ENCODE measurements around the gene SRBD1. TPM values are rescaled to one million over a fixed set of nuclear protein-coding genes. Genes with fewer than 3 reads are reported as not detected.

The SRBD1 gene
- total RNA-seq, 1 experiment from 2014 or later, result 22.8 TPM

GRCh38 chr2:45616658-45617411, 5.8 kb upstream of the SRBD1 start (continued):
- TF ChIP-seq ARID4B (CRISPR knock-in tag; IDR thresholded peaks at IDR 0.05; ENCODE audit: borderline replicate concordance), result no peak
- TF ChIP-seq, protein P1, sequence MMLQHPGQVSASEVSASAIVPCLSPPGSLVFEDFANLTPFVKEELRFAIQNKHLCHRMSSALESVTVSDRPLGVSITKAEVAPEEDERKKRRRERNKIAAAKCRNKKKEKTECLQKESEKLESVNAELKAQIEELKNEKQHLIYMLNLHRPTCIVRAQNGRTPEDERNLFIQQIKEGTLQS (CRISPR knock-in tag; conservative IDR thresholded peaks at IDR 0.05), result no peak

DNA sequence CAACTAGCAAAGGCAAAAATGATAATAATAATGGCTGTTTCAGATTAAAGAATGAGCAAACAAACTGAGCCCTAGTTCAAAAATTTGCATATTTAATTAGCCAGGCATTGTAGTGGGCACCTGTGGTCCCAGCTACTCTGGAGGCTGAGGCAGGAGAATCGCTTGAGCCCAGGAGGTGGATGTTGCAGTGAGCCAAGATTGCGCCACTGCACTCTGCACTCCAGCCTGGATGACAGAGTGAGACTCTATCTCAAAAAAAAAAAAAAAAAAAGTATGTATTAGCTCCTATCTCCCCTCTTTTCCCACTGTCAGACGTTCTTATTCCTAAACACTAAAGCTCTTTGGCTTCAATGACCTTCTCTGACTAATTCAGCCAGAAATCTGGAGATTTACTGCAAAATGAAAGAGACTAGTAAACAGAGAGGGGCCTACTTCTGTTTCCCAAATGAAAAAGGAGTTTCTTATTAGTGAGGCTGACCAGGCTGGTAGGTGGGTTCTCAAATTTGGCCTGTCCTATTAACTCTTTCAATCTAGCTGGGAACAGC, 3.9 kb upstream of the SRBD1 start:
- CTCF ChIA-PET, result no interaction called here
- Mint-ChIP-seq H3K9me3 (no peaks in the 10 kb centered on the region), H3K36me3 (no peaks in the 10 kb centered on the region), H3K27ac (no peak overlapping the region), H3K4me1 (peaks cover 19% of the 10 kb centered on the region), H3K27me3 (ENCODE audit: low read depth) (no peaks in the 10 kb centered on the region), H3K4me3 (no peak overlapping the region)
- TF ChIP-seq CBFB (CRISPR knock-in tag; IDR thresholded peaks at IDR 0.05; ENCODE audit: low read depth) (no peak), GRHL2 (CRISPR knock-in tag; IDR thresholded peaks at IDR 0.05; ENCODE audit: insufficient replicate concordance, severe bottlenecking) (no peak), SMAD4 (CRISPR knock-in tag; IDR thresholded peaks at IDR 0.05) (no peak), TP53 (CRISPR knock-in tag; IDR thresholded peaks at IDR 0.05) (no peak), FOXK1 (CRISPR knock-in tag; IDR thresholded peaks at IDR 0.05) (no peak)
- TF ChIP-seq, protein P2, sequence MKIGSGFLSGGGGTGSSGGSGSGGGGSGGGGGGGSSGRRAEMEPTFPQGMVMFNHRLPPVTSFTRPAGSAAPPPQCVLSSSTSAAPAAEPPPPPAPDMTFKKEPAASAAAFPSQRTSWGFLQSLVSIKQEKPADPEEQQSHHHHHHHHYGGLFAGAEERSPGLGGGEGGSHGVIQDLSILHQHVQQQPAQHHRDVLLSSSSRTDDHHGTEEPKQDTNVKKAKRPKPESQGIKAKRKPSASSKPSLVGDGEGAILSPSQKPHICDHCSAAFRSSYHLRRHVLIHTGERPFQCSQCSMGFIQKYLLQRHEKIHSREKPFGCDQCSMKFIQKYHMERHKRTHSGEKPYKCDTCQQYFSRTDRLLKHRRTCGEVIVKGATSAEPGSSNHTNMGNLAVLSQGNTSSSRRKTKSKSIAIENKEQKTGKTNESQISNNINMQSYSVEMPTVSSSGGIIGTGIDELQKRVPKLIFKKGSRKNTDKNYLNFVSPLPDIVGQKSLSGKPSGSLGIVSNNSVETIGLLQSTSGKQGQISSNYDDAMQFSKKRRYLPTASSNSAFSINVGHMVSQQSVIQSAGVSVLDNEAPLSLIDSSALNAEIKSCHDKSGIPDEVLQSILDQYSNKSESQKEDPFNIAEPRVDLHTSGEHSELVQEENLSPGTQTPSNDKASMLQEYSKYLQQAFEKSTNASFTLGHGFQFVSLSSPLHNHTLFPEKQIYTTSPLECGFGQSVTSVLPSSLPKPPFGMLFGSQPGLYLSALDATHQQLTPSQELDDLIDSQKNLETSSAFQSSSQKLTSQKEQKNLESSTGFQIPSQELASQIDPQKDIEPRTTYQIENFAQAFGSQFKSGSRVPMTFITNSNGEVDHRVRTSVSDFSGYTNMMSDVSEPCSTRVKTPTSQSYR (CRISPR knock-in tag; IDR thresholded peaks at IDR 0.05), result no peak
- DNase-seq (ENCODE audit: low spot score), result no peak
- no peak for ATAC-seq
- POLR2A ChIA-PET, result no interaction called here

GRCh38 chr2:45614330-45614729, 3.3 kb upstream of the SRBD1 start:
- no peak for DNase-seq (ENCODE audit: low spot score)
- H3K4me3 Mint-ChIP-seq, result no peak overlapping the region
- no peak for ATAC-seq
- peaks cover 23% of the 10 kb centered on the region for H3K4me1 Mint-ChIP-seq
- CTCF ChIA-PET, result no interaction called here
- H3K36me3 Mint-ChIP-seq, result no peaks in the 10 kb centered on the region
- POLR2A ChIA-PET, result no interaction called here
- no peak overlapping the region for H3K27ac Mint-ChIP-seq
- TF ChIP-seq MYBL2 (CRISPR knock-in tag; IDR thresholded peaks at IDR 0.05), result no peak
- no peak for TF ChIP-seq FOXK1 (CRISPR knock-in tag; IDR thresholded peaks at IDR 0.05)
- TF ChIP-seq, protein P3, sequence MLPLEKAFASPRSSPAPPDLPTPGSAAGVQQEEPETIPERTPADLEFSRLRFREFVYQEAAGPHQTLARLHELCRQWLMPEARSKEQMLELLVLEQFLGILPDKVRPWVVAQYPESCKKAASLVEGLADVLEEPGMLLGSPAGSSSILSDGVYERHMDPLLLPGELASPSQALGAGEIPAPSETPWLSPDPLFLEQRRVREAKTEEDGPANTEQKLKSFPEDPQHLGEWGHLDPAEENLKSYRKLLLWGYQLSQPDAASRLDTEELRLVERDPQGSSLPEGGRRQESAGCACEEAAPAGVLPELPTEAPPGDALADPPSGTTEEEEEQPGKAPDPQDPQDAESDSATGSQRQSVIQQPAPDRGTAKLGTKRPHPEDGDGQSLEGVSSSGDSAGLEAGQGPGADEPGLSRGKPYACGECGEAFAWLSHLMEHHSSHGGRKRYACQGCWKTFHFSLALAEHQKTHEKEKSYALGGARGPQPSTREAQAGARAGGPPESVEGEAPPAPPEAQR (CRISPR knock-in tag; IDR thresholded peaks at IDR 0.05), result no peak
- TF ChIP-seq KAT7 (CRISPR knock-in tag; IDR thresholded peaks at IDR 0.05; ENCODE audit: borderline replicate concordance), result no peak
- no peak for TF ChIP-seq MLX (CRISPR knock-in tag; IDR thresholded peaks at IDR 0.05)
- TF ChIP-seq NFATC4 (CRISPR knock-in tag; IDR thresholded peaks at IDR 0.05), result no peak
- TF ChIP-seq, protein P4, sequence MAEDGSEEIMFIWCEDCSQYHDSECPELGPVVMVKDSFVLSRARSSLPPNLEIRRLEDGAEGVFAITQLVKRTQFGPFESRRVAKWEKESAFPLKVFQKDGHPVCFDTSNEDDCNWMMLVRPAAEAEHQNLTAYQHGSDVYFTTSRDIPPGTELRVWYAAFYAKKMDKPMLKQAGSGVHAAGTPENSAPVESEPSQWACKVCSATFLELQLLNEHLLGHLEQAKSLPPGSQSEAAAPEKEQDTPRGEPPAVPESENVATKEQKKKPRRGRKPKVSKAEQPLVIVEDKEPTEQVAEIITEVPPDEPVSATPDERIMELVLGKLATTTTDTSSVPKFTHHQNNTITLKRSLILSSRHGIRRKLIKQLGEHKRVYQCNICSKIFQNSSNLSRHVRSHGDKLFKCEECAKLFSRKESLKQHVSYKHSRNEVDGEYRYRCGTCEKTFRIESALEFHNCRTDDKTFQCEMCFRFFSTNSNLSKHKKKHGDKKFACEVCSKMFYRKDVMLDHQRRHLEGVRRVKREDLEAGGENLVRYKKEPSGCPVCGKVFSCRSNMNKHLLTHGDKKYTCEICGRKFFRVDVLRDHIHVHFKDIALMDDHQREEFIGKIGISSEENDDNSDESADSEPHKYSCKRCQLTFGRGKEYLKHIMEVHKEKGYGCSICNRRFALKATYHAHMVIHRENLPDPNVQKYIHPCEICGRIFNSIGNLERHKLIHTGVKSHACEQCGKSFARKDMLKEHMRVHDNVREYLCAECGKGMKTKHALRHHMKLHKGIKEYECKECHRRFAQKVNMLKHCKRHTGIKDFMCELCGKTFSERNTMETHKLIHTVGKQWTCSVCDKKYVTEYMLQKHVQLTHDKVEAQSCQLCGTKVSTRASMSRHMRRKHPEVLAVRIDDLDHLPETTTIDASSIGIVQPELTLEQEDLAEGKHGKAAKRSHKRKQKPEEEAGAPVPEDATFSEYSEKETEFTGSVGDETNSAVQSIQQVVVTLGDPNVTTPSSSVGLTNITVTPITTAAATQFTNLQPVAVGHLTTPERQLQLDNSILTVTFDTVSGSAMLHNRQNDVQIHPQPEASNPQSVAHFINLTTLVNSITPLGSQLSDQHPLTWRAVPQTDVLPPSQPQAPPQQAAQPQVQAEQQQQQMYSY (CRISPR knock-in tag; IDR thresholded peaks at IDR 0.05), result no peak
- TF ChIP-seq ZNF425 (CRISPR knock-in tag; conservative IDR thresholded peaks at IDR 0.05), result no peak
- no peak for TF ChIP-seq JAZF1 (CRISPR knock-in tag; IDR thresholded peaks at IDR 0.05)
- no peaks in the 10 kb centered on the region for H3K27me3 Mint-ChIP-seq (ENCODE audit: low read depth)
- H3K9me3 Mint-ChIP-seq, result no peaks in the 10 kb centered on the region

All from WTC11 (cell line).